Measurements from ENCODE around the gene PLXND1.

The PLXND1 gene

DNA sequence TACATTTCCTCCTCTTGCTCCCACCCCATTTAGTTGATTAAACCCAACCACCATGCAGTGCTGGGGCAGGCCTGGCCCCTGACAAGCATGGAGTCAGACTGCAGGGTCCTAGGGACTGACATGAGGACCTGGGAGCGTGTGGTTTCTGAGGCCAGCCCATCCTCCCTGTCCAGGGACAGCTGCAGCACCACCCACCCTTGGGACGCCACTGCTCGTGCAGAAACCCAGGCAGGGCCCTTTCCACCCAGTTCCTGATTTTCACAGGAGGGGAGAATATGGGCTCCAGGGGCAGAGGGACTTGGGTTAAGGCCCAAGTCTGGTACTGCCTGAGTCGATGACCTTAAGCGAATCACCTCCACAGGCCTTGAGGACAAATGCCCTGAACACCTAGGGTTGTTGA, 23.7 kb downstream of the PLXND1 start:
- DNase-seq: no peak

DNA sequence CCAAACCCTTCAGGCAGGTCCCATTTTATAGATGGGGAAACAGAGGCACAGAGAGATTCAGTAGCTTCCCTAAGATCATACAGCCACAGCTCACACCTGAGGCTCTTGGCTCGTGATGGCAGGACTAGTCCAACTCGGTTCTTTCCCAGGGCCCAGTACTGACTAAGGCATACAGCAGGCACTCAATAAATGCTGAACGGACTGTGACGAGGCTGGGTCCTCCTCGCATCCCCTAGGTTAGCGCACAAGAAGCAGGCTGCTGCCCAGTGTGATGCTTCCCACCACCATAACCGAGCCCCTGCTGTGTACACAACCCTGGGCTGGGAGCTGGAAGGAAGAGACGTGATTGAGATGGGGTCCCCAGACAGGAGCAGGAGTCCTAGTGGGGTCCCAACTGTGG, 24.9 kb downstream of the PLXND1 start:
- no peak for DNase-seq

DNA sequence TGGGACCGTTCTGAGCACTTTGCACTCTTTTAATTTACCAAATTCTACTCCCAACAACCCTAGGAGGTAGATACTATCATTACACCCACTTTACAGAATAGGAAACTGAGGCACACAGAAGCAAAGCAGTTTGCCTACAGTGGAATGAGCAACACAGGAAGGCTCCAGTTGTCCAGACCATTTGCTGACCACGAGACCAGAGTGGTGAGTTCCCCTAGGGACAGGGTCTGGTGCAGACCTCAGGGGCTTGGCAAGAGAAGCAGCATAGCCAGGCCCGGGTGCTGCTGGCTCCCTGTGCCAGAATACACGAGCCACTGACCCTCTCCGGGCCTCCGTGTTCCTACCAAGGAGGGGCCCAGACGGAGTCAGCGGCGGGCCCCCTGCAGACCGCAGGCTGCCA, 26.5 kb downstream of the PLXND1 start:
- DNase-seq: no peak

DNA sequence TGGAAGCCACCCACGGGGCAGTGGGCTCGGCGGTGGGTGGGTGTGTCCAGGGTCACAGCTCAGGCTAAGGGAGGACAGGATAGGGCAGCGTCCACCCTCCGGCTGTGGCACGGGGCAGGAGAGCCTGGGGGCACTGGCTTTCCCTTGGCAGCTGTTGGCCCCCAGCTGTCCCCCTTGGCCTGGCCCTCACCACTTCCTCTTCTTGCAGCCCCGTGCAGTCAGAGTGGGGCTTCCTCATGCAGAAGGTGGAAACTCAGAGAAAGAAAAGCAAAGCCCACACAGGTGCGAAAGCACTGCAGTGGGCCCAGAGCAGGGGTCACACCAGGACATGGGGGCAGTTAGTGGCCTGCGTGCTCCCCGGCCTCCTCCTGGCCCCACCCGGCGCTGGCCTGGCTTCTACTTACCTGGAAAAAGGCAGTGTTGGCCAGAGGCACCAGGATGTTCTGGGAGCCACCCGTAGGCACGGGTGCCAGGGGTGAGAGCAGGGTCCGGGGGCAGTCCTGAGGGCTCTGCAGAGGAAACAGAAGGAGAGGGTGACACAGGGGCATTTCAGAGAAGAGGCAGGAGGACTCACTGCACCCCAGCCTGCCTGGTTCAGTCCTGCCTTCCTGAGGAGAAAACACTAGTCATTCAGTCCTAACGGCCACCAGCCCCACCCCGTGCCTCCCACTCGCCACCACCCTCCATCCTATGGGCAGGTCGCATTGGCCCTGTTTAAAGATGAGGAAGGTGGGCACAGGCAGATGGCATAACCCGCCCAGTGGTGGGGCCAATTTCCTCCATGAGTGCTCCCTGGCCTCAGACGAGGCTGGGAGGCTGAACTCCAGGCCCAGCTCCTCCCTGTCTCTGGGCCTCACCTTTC, 28.3 kb downstream of the PLXND1 start:
- DNase-seq: no peak

DNA sequence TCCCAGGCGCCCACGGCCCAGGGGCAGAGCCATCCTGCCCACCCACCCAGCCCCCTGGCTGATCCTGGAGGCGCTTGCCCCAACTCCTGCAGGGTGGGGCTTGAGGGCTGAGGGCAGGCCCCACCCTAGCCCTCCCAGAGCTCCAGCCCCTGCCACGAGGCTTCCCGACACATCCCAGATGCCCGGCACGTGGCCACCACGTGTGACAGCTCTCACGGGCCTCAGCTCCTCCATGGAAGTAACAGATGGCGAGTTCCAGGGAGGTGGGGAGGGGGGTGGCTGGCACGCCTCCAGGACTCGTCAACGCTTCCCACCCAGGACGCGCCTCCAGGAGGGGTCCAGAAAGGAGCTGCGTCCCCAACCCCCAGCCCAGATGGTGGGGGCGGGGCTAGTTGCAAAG, 29.1 kb downstream of the PLXND1 start:
- no peak for DNase-seq

DNA sequence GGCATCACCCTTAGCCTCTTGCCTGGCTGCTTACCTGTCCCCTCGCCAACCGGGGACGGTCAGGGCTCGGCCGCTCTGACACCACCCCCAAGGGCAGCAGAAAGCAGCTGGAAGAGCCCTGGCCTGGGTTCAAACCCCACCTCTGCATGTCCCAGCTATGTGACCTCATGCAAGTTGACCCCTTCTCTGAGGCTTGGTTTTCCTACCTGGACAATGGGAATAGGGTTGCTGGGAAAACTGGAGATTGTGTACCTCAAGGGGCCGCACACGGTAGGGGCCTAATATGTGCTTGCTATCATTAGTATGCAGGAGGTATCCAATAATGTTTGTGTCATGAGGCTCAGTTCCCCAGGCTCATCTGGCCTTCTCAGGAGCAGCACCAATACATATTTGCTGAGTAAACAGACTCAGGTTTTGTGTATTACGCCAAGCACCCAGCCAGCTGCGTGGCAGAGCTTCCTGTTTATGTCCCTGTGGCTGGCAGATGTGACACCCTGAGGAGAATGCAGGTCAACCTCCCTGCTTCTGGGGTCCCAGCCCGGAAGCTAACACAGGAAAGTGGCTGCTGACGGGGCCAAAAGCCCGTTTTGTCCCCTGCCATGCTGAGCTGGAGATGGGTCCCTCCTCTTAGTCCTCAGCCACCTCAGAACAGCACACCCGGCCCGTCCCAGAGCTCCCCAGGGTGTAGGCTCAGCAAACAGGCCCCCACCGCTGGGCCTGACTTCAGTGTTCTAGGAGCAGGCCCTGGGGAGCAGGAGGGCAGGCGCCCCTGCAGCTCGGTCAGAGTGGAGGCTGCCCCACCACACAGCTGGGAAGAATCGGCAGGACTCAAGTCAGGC, 29.7 kb downstream of the PLXND1 start:
- peak; percentile 38 for DNase-seq

DNA sequence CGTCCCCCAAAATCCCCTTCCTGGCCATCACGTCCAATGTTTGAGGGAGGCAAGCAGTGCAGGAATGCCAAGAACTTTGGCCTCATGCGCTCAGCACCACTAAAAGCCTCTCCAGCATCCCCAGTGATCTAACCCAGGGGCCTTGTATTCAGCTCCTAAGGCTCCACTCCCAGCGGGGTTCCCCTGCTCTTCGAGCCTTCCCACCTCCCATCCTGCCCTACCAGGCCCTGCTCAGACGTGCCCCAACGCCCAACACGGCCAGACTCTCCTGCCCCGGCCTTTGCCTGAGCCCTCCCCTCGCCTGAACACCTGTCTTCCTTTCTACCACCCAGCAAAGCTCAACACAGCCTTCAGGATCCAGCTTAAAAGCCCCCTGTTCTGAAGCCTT, 30.5 kb downstream of the PLXND1 start:
- no peak for DNase-seq

DNA sequence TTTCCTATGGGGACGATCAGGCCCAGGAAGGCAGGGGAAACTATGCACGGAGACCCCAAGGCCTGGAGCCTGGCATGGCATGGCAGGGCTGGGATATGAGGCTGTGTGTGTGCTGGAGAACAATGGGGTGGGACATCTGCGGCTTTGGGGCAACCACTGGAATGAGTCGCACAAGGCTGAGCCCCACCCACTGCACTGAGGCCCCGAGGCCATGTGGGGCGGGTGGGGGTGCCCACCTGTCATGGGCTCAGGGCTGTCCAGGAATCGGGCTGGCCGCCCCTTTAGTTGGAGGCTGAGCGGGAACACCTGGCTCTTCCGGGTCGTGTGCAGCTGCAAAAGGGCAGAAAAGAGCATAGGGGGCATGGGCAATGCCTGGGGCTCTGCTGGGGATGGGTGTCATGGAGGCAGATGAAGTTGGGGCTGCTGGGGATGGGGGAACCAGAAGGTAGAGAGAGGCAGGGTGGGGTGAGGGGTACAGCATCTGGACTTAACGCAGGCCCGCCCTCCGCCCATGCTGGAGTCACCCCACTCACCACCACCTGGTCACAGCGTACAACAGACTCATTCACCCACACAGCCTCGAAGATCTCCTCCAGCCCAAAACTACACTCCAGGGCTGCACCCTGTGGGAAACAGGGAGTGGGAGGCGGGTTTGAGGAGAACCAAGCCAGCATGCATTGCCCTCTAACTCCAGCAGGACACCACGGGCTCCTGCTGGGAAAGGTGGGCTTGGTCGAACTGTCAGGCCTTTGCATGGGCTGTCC, 31.1 kb downstream of the PLXND1 start:
- no peak for DNase-seq

DNA sequence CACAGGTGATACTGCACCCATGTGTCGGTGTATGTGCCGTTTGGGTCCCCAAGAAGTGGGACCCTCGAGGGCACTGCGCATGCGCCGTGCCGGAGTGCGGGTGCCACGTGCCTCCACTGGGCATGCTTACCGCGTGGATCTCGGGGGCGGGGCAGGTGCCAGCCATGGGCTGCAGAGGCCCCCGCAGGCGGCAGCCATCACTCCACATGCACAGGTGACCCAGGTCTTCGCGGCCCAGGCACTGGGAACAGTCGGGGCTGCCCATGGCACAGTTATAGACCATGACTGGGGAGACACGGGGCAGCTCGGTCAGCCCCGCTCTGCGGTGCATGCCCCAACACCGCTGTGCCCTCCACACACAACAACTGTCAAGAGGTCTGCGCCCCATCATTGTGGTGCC, 32.3 kb downstream of the PLXND1 start:
- no peak for DNase-seq

DNA sequence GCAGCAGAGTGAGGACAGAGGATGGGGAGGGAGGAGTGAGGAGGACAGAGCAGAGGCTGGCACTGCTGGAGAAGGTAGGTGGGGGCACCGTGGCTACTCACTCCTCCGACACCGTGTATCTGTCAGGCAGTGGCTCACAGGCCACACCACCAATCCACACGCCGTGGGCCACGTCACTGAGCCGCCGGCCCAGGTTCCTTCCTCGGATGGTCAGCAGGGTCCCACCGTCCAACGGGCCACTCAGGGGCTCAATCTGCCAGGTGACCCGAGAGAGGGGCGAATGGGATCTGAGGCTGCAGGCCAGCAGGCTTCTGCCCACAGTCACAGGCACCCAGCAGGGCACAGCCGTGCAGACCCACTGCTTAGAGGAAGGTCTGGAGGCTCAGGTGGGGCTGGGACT, 33.0 kb downstream of the PLXND1 start:
- no peak for DNase-seq

DNA sequence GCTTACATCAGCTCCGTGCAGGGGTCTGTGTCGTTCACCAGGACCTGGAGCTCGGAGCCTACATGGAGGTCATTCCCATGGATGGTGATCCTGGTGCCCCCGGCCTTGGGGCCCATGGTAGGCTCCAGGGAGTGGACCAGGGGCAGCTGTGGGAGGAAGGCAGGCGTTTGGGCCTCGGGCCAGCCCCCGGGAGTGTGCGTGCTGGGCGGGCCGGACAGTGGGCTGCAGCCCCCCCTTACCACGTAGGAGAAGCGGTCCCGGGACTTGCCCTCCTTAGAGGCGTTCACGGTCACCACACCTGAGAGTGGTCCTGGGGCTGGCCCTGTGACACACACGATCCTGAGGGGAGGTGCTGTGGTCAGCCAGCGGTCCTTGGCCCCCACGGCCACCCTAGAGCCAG, 33.9 kb downstream of the PLXND1 start:
- DNase-seq: no peak

DNA sequence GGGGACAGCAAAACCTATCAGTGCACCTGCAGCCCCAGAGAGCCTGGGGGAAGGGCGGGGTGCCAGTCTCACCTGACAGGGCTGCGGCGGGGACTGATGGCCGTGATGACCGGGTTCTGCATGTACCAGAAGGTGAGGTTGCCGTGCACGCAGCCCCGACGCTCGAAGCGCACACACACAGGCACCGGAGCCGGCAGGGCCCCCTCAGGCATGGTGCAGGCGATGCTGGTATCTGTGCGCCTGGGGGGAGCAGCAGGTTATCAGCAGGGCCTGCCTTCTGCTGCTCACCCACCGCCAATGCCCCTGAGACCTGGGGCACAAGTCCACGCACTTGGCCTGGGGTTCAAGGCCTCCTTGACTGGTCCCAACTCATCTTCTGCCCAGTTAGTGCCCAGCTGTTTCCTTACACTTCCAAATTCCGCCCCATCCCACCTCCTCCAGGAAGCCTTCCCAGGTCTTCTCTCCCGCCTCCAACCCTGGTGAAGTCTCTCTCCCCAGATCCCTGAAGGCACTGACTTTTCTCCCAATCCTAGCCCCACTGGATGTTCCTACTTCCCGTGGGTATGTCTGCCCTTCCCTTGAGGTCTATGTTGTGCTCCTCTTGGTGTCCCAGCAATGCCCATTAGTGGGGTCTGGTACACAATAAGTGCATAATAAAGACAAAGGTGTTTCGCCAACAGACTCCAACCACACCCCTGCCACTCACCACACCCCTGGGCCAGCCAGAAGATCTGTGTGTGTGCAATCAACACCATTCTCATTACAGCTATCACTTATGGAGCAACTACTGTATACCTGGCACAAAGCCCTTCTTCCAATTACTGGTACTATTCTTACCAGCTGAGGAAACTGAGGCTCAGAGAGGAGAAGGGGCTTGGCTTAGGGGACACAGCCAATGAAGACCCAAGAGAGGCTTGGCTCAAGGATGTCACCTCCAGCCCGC, 34.6 kb downstream of the PLXND1 start:
- no peak for DNase-seq

DNA sequence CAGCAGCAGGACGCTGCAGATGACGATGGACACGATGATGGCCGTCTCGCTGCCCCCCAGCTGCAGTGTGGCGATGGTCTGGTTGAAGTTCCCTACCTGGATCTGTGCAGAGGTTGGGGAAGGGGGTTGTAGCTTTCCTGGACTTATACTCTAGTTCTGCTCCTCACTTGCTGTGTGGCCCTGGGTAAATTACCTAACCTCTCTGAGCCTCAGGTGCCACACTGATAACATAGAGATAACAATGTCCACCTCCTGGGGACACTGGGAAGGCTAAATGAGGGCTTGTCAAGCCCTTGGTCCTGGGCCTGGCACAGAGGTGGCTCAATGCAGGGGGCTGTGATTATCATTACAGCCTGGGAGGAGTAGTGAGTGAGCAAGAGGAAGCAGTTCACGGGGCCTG, 36.6 kb downstream of the PLXND1 start:
- DNase-seq: no peak

DNA sequence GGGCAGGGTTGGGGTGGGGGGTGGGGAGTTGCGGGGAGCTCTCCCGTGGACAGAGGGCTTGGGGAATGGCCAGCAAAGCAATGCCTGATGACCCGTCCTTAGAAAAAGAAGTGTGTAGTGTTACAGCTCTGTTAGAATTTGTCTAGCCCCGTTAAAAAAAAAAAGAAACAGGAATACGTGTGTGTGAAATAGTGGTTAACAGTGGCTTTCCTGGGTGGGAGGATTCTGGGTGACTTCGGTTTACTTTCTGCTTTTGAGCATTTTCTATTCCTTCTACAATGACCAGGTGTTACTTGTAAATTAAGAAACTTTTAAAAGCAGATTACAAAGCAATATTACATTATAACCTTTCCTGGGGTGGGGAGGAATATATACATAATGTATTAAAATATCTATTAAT, 38.5 kb downstream of the PLXND1 start:
- DNase-seq: no peak

DNA sequence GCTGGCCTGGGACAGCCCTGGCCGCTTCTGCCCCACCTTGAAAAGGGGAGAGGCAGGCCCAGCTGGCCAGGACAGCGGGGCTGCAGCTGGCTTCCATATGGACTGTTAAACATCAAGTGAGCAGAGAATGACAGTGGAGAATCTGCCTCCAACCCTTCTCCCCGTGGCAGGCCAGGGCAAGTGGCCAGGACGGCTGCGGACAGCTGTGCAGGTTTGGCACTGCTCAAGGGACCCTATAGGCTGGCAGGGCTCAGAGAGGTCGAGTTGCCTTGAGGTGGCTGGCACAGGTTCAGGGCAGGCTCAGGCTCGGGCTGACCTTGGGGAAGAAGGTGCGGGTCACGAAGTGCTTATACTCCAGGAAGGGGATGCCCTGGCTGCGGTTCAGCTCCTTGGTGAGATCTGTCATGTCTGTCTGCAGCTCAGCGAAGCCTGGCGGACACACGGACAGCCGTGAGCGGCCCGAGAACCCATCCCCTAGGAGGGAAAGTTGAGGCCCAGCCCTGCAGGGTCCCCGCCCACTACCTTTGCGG, 39.2 kb downstream of the PLXND1 start:
- DNase-seq: no peak

DNA sequence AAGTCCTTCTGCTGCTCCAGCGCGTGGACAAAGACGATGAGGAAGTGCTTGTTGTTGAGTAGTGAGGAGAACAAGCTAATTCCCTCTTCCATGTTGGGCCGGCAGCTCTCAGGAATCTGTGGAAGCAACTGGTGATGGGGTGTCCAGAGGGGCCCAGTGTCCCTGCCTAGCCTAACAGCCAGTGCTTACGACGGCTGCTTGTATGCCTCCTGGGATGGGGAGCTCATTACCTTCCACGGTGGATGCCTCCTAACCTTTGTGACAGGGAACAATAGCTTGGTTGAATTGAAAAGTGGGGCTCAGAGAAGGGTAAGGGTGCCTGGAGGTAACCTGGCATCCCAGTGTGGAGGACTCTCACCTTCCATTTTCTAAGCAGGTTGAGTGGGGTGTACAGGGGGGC, 40.6 kb downstream of the PLXND1 start:
- DNase-seq: no peak

DNA sequence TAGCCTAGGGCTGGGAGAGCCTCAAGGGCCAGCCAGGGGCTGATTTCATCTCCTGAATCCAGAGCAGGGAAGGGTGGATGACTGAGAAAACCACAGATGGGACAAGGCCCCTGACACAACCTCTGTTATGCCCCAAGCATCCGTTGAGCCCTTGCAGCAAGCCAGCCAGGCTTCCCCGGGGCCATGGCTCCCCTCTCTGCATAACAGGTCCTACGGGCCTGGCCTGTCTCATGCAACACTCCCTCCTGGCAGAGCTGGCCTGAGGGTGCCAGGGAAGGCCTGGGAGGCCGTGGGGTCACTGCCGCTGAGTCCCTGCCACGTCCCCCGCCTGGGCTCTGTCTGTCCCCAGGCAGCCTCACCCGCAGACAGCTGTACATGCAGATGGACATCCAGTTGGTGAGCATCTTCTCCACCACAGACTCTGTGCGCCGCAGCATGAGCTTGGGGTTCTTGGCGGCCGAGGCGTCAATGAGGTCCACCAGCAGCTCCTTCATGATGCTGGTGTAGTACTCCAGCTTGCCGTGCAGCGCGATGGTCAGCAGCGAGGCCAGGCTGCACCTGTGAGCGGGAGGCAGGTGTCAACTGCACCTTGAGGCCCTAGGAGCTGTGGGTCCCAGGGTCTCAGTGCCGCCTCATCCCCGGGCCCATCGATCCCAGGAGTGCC, 41.4 kb downstream of the PLXND1 start:
- no peak for DNase-seq

DNA sequence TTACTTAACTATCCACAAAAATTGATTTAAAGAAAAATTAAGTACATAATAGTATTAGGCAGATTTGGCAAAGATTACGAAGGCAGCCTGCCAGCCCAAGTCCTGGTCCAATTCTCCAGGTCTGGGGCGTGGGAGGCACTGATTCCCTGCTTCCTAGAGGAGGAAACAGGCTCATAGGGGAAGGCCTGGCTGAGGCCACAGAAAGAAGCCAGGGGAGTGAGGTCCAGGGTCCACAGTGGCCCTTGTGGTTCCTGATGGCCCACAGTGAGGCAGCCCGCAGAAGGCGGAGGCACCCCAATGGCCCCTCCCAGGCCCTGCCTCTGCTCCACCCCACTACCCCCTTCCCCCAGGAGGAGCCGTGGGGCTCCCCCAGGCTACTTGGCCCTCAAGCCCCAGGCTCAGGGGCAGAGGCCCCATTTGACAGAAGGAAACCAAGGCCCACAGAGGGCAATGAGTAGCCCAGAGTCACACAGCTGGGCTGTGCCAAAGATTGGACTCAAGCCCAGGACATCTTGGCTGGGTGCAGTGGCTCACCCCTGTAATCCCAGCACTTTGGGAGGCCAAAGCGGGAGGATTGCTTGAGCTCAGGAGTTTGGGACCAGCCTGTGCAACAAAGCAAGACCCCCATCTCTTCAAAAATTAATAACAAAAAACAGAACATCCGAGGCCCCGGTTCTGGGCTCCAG, 42.5 kb downstream of the PLXND1 start:
- no peak for DNase-seq

DNA sequence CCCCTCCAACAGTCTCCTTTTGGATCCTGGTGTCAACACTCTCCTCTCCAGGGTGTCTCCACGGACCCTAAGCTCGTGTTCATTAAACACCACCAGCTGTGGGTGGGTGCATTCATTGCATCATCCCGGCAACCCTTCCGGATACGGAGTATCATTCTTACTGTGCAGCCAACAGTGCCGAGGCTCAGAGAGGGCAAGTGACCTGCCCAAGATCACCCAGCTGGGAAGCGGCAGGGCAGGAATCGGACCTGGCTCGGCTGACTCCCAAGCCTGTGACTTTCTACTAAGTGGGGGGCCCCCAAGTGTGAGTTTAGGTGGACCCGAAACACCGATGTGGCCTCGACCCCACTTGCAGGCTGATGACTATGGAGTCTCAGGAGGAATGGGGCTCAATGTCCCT, 43.1 kb downstream of the PLXND1 start:
- DNase-seq: no peak

DNA sequence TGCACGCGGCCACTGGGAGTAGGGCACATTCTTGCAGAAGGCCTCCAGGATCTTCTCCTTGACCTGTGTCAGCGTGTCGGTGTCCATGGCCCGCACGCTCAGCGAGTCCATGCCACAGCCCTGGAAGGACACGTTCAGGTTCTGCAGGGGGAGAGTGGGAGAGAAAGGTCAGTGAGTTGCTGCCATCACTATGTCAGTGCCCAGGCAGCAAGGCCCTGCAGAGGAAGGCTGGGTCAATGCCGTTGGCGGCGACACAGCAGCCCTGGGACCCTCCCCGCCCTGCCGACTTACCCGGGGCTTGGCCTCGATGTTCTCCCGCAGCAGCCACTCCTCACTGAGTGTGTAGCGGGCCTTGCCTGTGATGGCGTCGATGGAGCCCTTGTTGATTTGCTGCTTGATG, 43.7 kb downstream of the PLXND1 start:
- no peak for DNase-seq
